ENCODE results near the gene WASF3.

The WASF3 gene

GRCh38 chr13:26561651-26562511 lies 4.4 kb downstream of the WASF3 start:
- no peak for TF ChIP-seq CTCF (IDR thresholded peaks at IDR 0.05; ENCODE audit: insufficient read depth, low read length)
- no peak for TF ChIP-seq GABPA (IDR thresholded peaks at IDR 0.05; ENCODE audit: low read depth)
- TF ChIP-seq POLR2AphosphoS5 (IDR thresholded peaks at IDR 0.05; ENCODE audit: low read depth) = no peak
- TF ChIP-seq, protein P1, sequence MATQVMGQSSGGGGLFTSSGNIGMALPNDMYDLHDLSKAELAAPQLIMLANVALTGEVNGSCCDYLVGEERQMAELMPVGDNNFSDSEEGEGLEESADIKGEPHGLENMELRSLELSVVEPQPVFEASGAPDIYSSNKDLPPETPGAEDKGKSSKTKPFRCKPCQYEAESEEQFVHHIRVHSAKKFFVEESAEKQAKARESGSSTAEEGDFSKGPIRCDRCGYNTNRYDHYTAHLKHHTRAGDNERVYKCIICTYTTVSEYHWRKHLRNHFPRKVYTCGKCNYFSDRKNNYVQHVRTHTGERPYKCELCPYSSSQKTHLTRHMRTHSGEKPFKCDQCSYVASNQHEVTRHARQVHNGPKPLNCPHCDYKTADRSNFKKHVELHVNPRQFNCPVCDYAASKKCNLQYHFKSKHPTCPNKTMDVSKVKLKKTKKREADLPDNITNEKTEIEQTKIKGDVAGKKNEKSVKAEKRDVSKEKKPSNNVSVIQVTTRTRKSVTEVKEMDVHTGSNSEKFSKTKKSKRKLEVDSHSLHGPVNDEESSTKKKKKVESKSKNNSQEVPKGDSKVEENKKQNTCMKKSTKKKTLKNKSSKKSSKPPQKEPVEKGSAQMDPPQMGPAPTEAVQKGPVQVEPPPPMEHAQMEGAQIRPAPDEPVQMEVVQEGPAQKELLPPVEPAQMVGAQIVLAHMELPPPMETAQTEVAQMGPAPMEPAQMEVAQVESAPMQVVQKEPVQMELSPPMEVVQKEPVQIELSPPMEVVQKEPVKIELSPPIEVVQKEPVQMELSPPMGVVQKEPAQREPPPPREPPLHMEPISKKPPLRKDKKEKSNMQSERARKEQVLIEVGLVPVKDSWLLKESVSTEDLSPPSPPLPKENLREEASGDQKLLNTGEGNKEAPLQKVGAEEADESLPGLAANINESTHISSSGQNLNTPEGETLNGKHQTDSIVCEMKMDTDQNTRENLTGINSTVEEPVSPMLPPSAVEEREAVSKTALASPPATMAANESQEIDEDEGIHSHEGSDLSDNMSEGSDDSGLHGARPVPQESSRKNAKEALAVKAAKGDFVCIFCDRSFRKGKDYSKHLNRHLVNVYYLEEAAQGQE (IDR thresholded peaks at IDR 0.05; ENCODE audit: insufficient replicate concordance, low read depth) = no peak
- TF ChIP-seq SPI1 (IDR thresholded peaks at IDR 0.05; ENCODE audit: borderline replicate concordance, low read depth) = no peak
- Histone ChIP-seq H3K27ac (replicated peaks) (no peak overlapping the region), H3K27me3 (ENCODE audit: insufficient read depth, poor library complexity, severe bottlenecking) (peaks cover 29% of the 10 kb centered on the region), H3K4me3 (replicated peaks; ENCODE audit: insufficient read depth, low read length) (no peak overlapping the region)
- no peak for DNase-seq (ENCODE audit: low read depth in 1 of 2, low spot score in 1 of 2)

GRCh38 chr13:26562512-26562890 lies 5.0 kb downstream of the WASF3 start:
- peaks cover 28% of the 10 kb centered on the region for H3K27me3 ChIP-seq (ENCODE audit: insufficient read depth, poor library complexity, severe bottlenecking)
- no peak overlapping the region for H3K4me3 ChIP-seq (replicated peaks; ENCODE audit: insufficient read depth, low read length)
- TF ChIP-seq, protein P1 (IDR thresholded peaks at IDR 0.05; ENCODE audit: insufficient replicate concordance, low read depth) = no peak
- no peak for TF ChIP-seq GABPA (IDR thresholded peaks at IDR 0.05; ENCODE audit: low read depth)
- no peak for TF ChIP-seq SPI1 (IDR thresholded peaks at IDR 0.05; ENCODE audit: borderline replicate concordance, low read depth)
- no peak for TF ChIP-seq CTCF (IDR thresholded peaks at IDR 0.05; ENCODE audit: insufficient read depth, low read length)
- no peak for TF ChIP-seq POLR2AphosphoS5 (IDR thresholded peaks at IDR 0.05; ENCODE audit: low read depth)
- no peak overlapping the region for H3K27ac ChIP-seq (replicated peaks)
- no peak for DNase-seq (ENCODE audit: low read depth in 1 of 2, low spot score in 1 of 2)

- Histone ChIP-seq H3K27me3 (ENCODE audit: insufficient read depth, poor library complexity, severe bottlenecking) (peaks cover 22% of the 10 kb centered on the region), H3K4me3 (replicated peaks; ENCODE audit: insufficient read depth, low read length) (no peak overlapping the region), H3K27ac (replicated peaks) (no peak overlapping the region)
- no peak for TF ChIP-seq POLR2AphosphoS5 (IDR thresholded peaks at IDR 0.05; ENCODE audit: low read depth)
- TF ChIP-seq, protein P1 (IDR thresholded peaks at IDR 0.05; ENCODE audit: insufficient replicate concordance, low read depth) = no peak
- no peak for TF ChIP-seq GABPA (IDR thresholded peaks at IDR 0.05; ENCODE audit: low read depth)
- no peak for DNase-seq (ENCODE audit: low read depth in 1 of 2, low spot score in 1 of 2)
Measured at GRCh38 chr13:26563713-26564112, 6.2 kb downstream of the WASF3 start.
